Measurements from ENCODE around the gene C9orf85. TPM values are rescaled to one million over a fixed set of nuclear protein-coding genes. Genes with fewer than 3 reads are reported as not detected.

C9orf85 gene
- total and polyA plus RNA-seq, 2 of the 8 experiments (the other 6 are each of a cell fraction or from before 2014, with no cell fraction given) = 6.3 to 14.5 TPM

Small RNAs within 50 kb of the gene (small RNA-seq; reads per million reads assigned to genes)
- not detected for gene HSPB1P1 (ENCODE audit: insufficient read depth)
- not detected for gene RF00019 (ENCODE audit: insufficient read depth)

Other genes starting within 250 kb of the C9orf85 start
- gene CEMIP2, start 143.1 kb upstream of the C9orf85 start, total RNA-seq (2021; fragmentation: NEBNext Ultra II Directional; extraction: Animal tissue kit (Norgen Biotek cat#: 25700)) = 46.0 and 52.1 TPM in 2 replicates
- 25.2 and 30.8 TPM in 2 replicates for gene CEMIP2, start 143.1 kb upstream of the C9orf85 start, polyA plus RNA-seq (2011; rRNA removed)
- 60.8 and 62.7 TPM in 2 replicates for gene ABHD17B, start 446 bp upstream of the C9orf85 start, total RNA-seq (2021; fragmentation: NEBNext Ultra II Directional; extraction: Animal tissue kit (Norgen Biotek cat#: 25700))
- 29.2 and 37.2 TPM in 2 replicates for gene ABHD17B, start 446 bp upstream of the C9orf85 start, polyA plus RNA-seq (2011; rRNA removed)
- gene C9orf57, start 149.0 kb downstream of the C9orf85 start, total RNA-seq (2021; fragmentation: NEBNext Ultra II Directional; extraction: Animal tissue kit (Norgen Biotek cat#: 25700)) = not detected in 2 replicates
- gene C9orf57, start 149.0 kb downstream of the C9orf85 start, polyA plus RNA-seq (2011; rRNA removed) = not detected in 2 replicates
- gene GDA, start 237.8 kb downstream of the C9orf85 start, total RNA-seq (2021; fragmentation: NEBNext Ultra II Directional; extraction: Animal tissue kit (Norgen Biotek cat#: 25700)) = 3.0 TPM in 2 replicates
- 0.17 and 0.35 TPM in 2 replicates for gene GDA, start 237.8 kb downstream of the C9orf85 start, polyA plus RNA-seq (2011; rRNA removed)